Stimulated activated CD8-positive, alpha-beta memory T cell treated with anti-CD3 and anti-CD28 coated beads, Interleukin-7, amount 100 ng/mL, for 4 hours (primary cell): ENCODE measurements around the gene SCYGR8.
"Not testable (repeated sequence)": the region's sequence is repeated elsewhere in the genome, so short reads cannot be mapped to it uniquely, and the experiment has no call there.

Experiments used
- DNase-seq, 2 donors: peaks; one replicate each; pipeline ENCODE4 v3.0.0-alpha.2; 2020; ENCODE audit warnings: low read depth in 2 of 2

Gene SCYGR8

GRCh38 chr2:227745594-227745993, at the start of gene SCYGR8:
SCYGR8 (plus strand) TSS chr2:227745894; CDS start chr2:227745894, 0 bp downstream.
- DNase-seq: no peak

GRCh38 chr2:227696990-227697679, 48.6 kb upstream of the SCYGR8 start:
- no peak for DNase-seq

- no peak for DNase-seq
These were observed 44.1 kb upstream of the SCYGR8 start for GRCh38 chr2:227701556-227701955.

- DNase-seq: no peak
These were observed 42.4 kb upstream of the SCYGR8 start for GRCh38 chr2:227703280-227703732.

GRCh38 chr2:227703961-227704360, 41.7 kb upstream of the SCYGR8 start:
- DNase-seq: no peak

GRCh38 chr2:227706859-227707258, 38.8 kb upstream of the SCYGR8 start:
- no peak for DNase-seq

GRCh38 chr2:227707390-227707789, 38.3 kb upstream of the SCYGR8 start:
- no peak for DNase-seq

- no peak for DNase-seq
These were observed 34.7 kb upstream of the SCYGR8 start for GRCh38 chr2:227710986-227711385.

- DNase-seq: no peak
These were observed 32.4 kb upstream of the SCYGR8 start for GRCh38 chr2:227713291-227713690.

GRCh38 chr2:227716501-227716900, 29.2 kb upstream of the SCYGR8 start:
- no peak for DNase-seq

GRCh38 chr2:227717687-227718567, 27.8 kb upstream of the SCYGR8 start, which contains the start of gene SLC19A3:
SLC19A3 (minus strand) TSS chr2:227718028; CDS start chr2:227702318, 15,710 bp downstream.
- no peak for DNase-seq

- no peak for DNase-seq
These were observed 26.1 kb upstream of the SCYGR8 start for GRCh38 chr2:227719641-227720040.

- DNase-seq: no peak
These were observed 25.0 kb upstream of the SCYGR8 start for GRCh38 chr2:227720680-227721079.

- not testable (repeated sequence) for DNase-seq
These were observed 22.9 kb upstream of the SCYGR8 start for GRCh38 chr2:227722821-227723220.

GRCh38 chr2:227724394-227725039, 21.2 kb upstream of the SCYGR8 start, which contains the start of gene SCYGR6:
SCYGR6 (minus strand) TSS chr2:227724757; CDS start chr2:227724757, 0 bp downstream.
- DNase-seq: no peak

- DNase-seq: no peak
These were observed 17.7 kb upstream of the SCYGR8 start, which contains the start of gene SCYGR7 for GRCh38 chr2:227728035-227728434. SCYGR7 (plus strand) TSS chr2:227728335; CDS start chr2:227728335, 0 bp downstream.

GRCh38 chr2:227739351-227739750, 6.3 kb upstream of the SCYGR8 start:
- DNase-seq: no peak

- not testable (repeated sequence) for DNase-seq
These were observed 5.0 kb upstream of the SCYGR8 start for GRCh38 chr2:227740705-227741104.

- DNase-seq: no peak
These were observed 2.4 kb downstream of the SCYGR8 start for GRCh38 chr2:227748079-227748478.

- DNase-seq: not testable (repeated sequence)
These were observed 10.6 kb downstream of the SCYGR8 start for GRCh38 chr2:227756261-227756660.

GRCh38 chr2:227759411-227760118, 13.9 kb downstream of the SCYGR8 start:
- no peak for DNase-seq
